Endodermal cell (in vitro differentiated cells): ENCODE measurements around the gene CTPS1. TPM values are rescaled to one million over a fixed set of nuclear protein-coding genes. Genes with fewer than 3 reads are reported as not detected.

Source experiments
- DNase-seq: peaks from one replicate; pipeline ENCODE4 v3.0.0-alpha.2; 2017
- H3K27ac ChIP-seq: 2 replicates; pipeline ENCODE4 v1.5.1; 2013; ENCODE audit warnings: mild to moderate bottlenecking, low read depth, low read length, moderate library complexity
- H3K27me3 ChIP-seq: 2 replicates; pipeline ENCODE4 v1.6.1; 2013; ENCODE audit warnings: mild to moderate bottlenecking, low read length, moderate library complexity; ENCODE audit not compliant: insufficient read depth, control insufficient read depth, poor library complexity, severe bottlenecking
- H3K36me3 ChIP-seq: 2 replicates; pipeline ENCODE4 v1.7.0; 2013; ENCODE audit warnings: mild to moderate bottlenecking, low read length, moderate library complexity; ENCODE audit not compliant: control insufficient read depth, insufficient read depth
- H3K4me1 ChIP-seq: one replicate; pipeline ENCODE4 v1.7.0; 2013; ENCODE audit warnings: low read length; ENCODE audit not compliant: control insufficient read depth, insufficient read depth
- H3K4me3 ChIP-seq: 2 replicates; pipeline ENCODE4 v1.5.1; 2013; ENCODE audit warnings: mild to moderate bottlenecking, low read length, moderate library complexity
- H3K9ac ChIP-seq: 2 replicates; pipeline ENCODE4 v1.6.1; 2013; ENCODE audit warnings: mild to moderate bottlenecking, low read length, moderate library complexity; ENCODE audit not compliant: poor library complexity, severe bottlenecking; ENCODE audit errors: extremely low read depth
- H3K9me3 ChIP-seq: 2 replicates; pipeline ENCODE4 v1.6.1; 2013; ENCODE audit warnings: mild to moderate bottlenecking, low read length, moderate library complexity; ENCODE audit not compliant: control insufficient read depth
- H3K27ac Mint-ChIP-seq: 2 replicates; pipeline ENCODE4 v1.8.0; 2020; ENCODE audit warnings: mixed read lengths
- H3K27me3 Mint-ChIP-seq: 2 replicates; pipeline ENCODE4 v1.8.0; 2021; ENCODE audit warnings: mild to moderate bottlenecking, mixed read lengths; ENCODE audit not compliant: insufficient read depth
- H3K36me3 Mint-ChIP-seq: 2 replicates; pipeline ENCODE4 v1.8.0; 2020; ENCODE audit warnings: low read depth, mixed read lengths
- H3K4me1 Mint-ChIP-seq: 2 replicates; pipeline ENCODE4 v1.8.0; 2020; ENCODE audit warnings: mixed read lengths
- H3K4me3 Mint-ChIP-seq: 2 replicates; pipeline ENCODE4 v1.8.0; 2020; ENCODE audit warnings: mild to moderate bottlenecking, moderate library complexity, mixed read lengths
- H3K9me3 Mint-ChIP-seq: 2 replicates; pipeline ENCODE4 v1.8.0; 2020; ENCODE audit warnings: mild to moderate bottlenecking, mixed read lengths
- CTCF ChIP-seq: fragments of 200-600 bp; sonication (generic); conservative IDR thresholded peaks from 2 replicates; pipeline ENCODE4 v1.5.0; 2021; ENCODE audit warnings: antibody characterized with exemption, mild to moderate bottlenecking
- WGBS, 2 experiments: methylation state at CpG; one replicate each; pipeline versions ENCODE4 v1.1.5 to v1.1.7; 2013; ENCODE audit warnings: missing lambda C conversion rate in 2 of 2, mixed read lengths in 1 of 2; ENCODE audit not compliant: insufficient coverage in 1 of 2, insufficient read length in 1 of 2; 5-methylcytosine and 5-hydroxymethylcytosine counted together
- long read RNA-seq, 4 experiments: library from polyadenylated mRNA in 2 of 4; library from RNA in 1 of 4; library from capped mRNA in 1 of 4; stranded (forward) in 3 of 4; unstranded in 1 of 4; transcript quantifications; one replicate each; pipeline ENCODE4 v2.0.0, GENCODE V29; 2020 to 2021; ENCODE audit warnings: inconsistent platforms in 1 of 4
- polyA plus RNA-seq, 2 experiments: library from polyadenylated mRNA; stranded (reverse); fragments of 50-300 nt; gene quantifications; one replicate each; pipeline ENCODE4 v1.2.3, GENCODE V29; 2013
- total RNA-seq, 2 donors: library from RNA; stranded (reverse); fragmentation: NEBNext Ultra II Directional in 1 of 2; extraction: Animal tissue kit (Norgen Biotek cat#: 25700) in 1 of 2; gene quantifications; 2 replicates in 1 of 2; 3 replicates in 1 of 2; pipeline ENCODE4 v1.2.1, GENCODE V29; 2021

CTPS1 gene
- total RNA-seq: 10 to 100 TPM; 79.9 to 84.0 TPM
- 70.3 TPM for polyA plus RNA-seq (2013, experiment 1 of 2)
- 64.4 TPM for polyA plus RNA-seq (2013, experiment 2 of 2)
- long read RNA-seq, experiment 1, transcript CTPS1-202 (19 exons, 3,201 nt): major isoform, 14 of 42 reads
- long read RNA-seq, experiment 1, partial matches to known transcripts: 18 of 42 reads
- long read RNA-seq, experiment 1, other reads (novel, unspliced or antisense): 9 of 42 reads
- long read RNA-seq, experiment 2, full-length matches to known transcripts: 94 of 131 reads
- long read RNA-seq, experiment 2, partial matches to known transcripts: 18 of 131 reads
- long read RNA-seq, experiment 2, other reads (novel, unspliced or antisense): 19 of 131 reads
- long read RNA-seq, experiment 3, full-length matches to known transcripts: 613 of 681 reads
- long read RNA-seq, experiment 3, partial matches to known transcripts: 39 of 681 reads
- long read RNA-seq, experiment 3, other reads (novel, unspliced or antisense): 29 of 681 reads
- long read RNA-seq, experiment 4, transcript CTPS1-202 (19 exons, 3,201 nt): major isoform, 55 of 121 reads
- long read RNA-seq, experiment 4, partial matches to known transcripts: 58 of 121 reads
- long read RNA-seq, experiment 4, other reads (novel, unspliced or antisense): 5 of 121 reads

GRCh38 chr1:40979241-40980067 lies at the start of gene CTPS1:
CTPS1 (plus strand) TSS chr1:40979696; CDS start chr1:40983291, 3,595 bp downstream.
- peak within 1 kb of the TSS; percentile 84 for H3K4me3 ChIP-seq
- peak within 1 kb of the TSS; percentile 94 for H3K27ac ChIP-seq
- Mint-ChIP-seq H3K4me1 (peaks cover 26% of the 10 kb centered on the region), H3K27me3 (no peaks in the 10 kb centered on the region), H3K9me3 (no peaks in the 10 kb centered on the region), H3K27ac (peak within 1 kb of the TSS; percentile 92), H3K4me3 (peak within 1 kb of the TSS; percentile 81), H3K36me3 (peaks cover 12% of the 10 kb centered on the region)
- no peaks in the 10 kb centered on the region for H3K9me3 ChIP-seq
- WGBS, 2 experiments: 0 to 1% methylated on average over 24 to 96 of the region's 96 CpGs
- H3K27me3 ChIP-seq: no peaks in the 10 kb centered on the region
- peak within 1 kb of the TSS; percentile 72 for H3K9ac ChIP-seq
- H3K4me1 ChIP-seq: peaks cover 3% of the 10 kb centered on the region
- peak; percentile 98 for DNase-seq
- peak; percentile 70 for TF ChIP-seq CTCF
- peaks cover 19% of the 10 kb centered on the region for H3K36me3 ChIP-seq

GRCh38 chr1:40930174-40930964 lies 49.1 kb upstream of the CTPS1 start:
- Histone ChIP-seq H3K4me3 (no peak overlapping the region), H3K27ac (no peak overlapping the region), H3K4me1 (no peaks in the 10 kb centered on the region), H3K9me3 (no peaks in the 10 kb centered on the region), H3K27me3 (no peaks in the 10 kb centered on the region), H3K36me3 (no peaks in the 10 kb centered on the region), H3K9ac (no peak overlapping the region)
- Mint-ChIP-seq H3K4me3 (no peak overlapping the region), H3K9me3 (no peaks in the 10 kb centered on the region), H3K4me1 (peaks cover 20% of the 10 kb centered on the region), H3K36me3 (no peaks in the 10 kb centered on the region), H3K27me3 (no peaks in the 10 kb centered on the region), H3K27ac (no peak overlapping the region)
- TF ChIP-seq CTCF: no peak
- 91 to 100% methylated on average over 4 to 8 of the region's 8 CpGs for WGBS, 2 experiments
- no peak for DNase-seq

GRCh38 chr1:40931601-40932000 lies 47.9 kb upstream of the CTPS1 start:
- no peaks in the 10 kb centered on the region for H3K36me3 Mint-ChIP-seq
- Histone ChIP-seq H3K36me3 (no peaks in the 10 kb centered on the region), H3K4me1 (no peaks in the 10 kb centered on the region), H3K27ac (no peak overlapping the region), H3K9me3 (no peaks in the 10 kb centered on the region), H3K4me3 (no peak overlapping the region), H3K27me3 (no peaks in the 10 kb centered on the region), H3K9ac (no peak overlapping the region)
- H3K4me1 Mint-ChIP-seq: peaks cover 14% of the 10 kb centered on the region
- H3K27ac Mint-ChIP-seq: no peak overlapping the region
- H3K27me3 Mint-ChIP-seq: no peaks in the 10 kb centered on the region
- no peak for TF ChIP-seq CTCF
- H3K4me3 Mint-ChIP-seq: peak overlapping the region; percentile 28
- WGBS, 2 experiments: 85 to 89% methylated on average over 3 to 5 of the region's 5 CpGs
- no peak for DNase-seq
- no peaks in the 10 kb centered on the region for H3K9me3 Mint-ChIP-seq
